Measurements from ENCODE around the gene COPZ2. TPM values are rescaled to one million over a fixed set of nuclear protein-coding genes. Genes with fewer than 3 reads are reported as not detected.
"Not testable (repeated sequence)": the region's sequence is repeated elsewhere in the genome, so short reads cannot be mapped to it uniquely, and the experiment has no call there.

The COPZ2 gene
- total RNA-seq, 2 donors from 2014 or later = 4.3 to 9.9 TPM

- no peak overlapping the region for H3K9ac ChIP-seq (ENCODE audit: low read depth in 2 of 2, low read length in 2 of 2)
- no peak overlapping the region for H3K4me3 ChIP-seq
- no peaks in the 10 kb centered on the region for H3K9me3 ChIP-seq
- H3K4me1 ChIP-seq = no peaks in the 10 kb centered on the region
- TF ChIP-seq CTCF (IDR thresholded peaks at IDR 0.05) = no peak
- no peak overlapping the region for H3K27ac ChIP-seq
- DNase-seq = no peak
- no peaks in the 10 kb centered on the region for H3K36me3 ChIP-seq
- H3K27me3 ChIP-seq = no peaks in the 10 kb centered on the region
- intact Hi-C loops (cut with DNase I) = no loop called here
Measured at GRCh38 chr17:48071654-48072053, 34.1 kb upstream of the COPZ2 start.

- no peaks in the 10 kb centered on the region for H3K27me3 ChIP-seq
- no peak overlapping the region for H3K9ac ChIP-seq (ENCODE audit: low read depth in 2 of 2, low read length in 2 of 2)
- intact Hi-C loops (cut with DNase I) = no loop called here
- no peaks in the 10 kb centered on the region for H3K4me1 ChIP-seq
- no peaks in the 10 kb centered on the region for H3K36me3 ChIP-seq
- no peak overlapping the region for H3K4me3 ChIP-seq
- TF ChIP-seq CTCF (IDR thresholded peaks at IDR 0.05) = no peak
- H3K9me3 ChIP-seq = no peaks in the 10 kb centered on the region
- no peak overlapping the region for H3K27ac ChIP-seq
- no peak for DNase-seq
Measured at GRCh38 chr17:48070195-48070594, 32.6 kb upstream of the COPZ2 start.

- H3K27me3 ChIP-seq = no peaks in the 10 kb centered on the region
- H3K36me3 ChIP-seq = no peaks in the 10 kb centered on the region
- H3K9ac ChIP-seq (ENCODE audit: low read depth in 2 of 2, low read length in 2 of 2) = no peak overlapping the region
- no peak overlapping the region for H3K27ac ChIP-seq
- H3K4me3 ChIP-seq = no peak overlapping the region
- no peaks in the 10 kb centered on the region for H3K4me1 ChIP-seq
- H3K9me3 ChIP-seq = no peaks in the 10 kb centered on the region
- DNase-seq = no peak
- intact Hi-C loops (cut with DNase I) = no loop called here
- no peak for TF ChIP-seq CTCF (IDR thresholded peaks at IDR 0.05)
Measured at GRCh38 chr17:48068491-48068961, 30.9 kb upstream of the COPZ2 start.

GRCh38 chr17:48067808-48068207 lies 30.2 kb upstream of the COPZ2 start:
- intact Hi-C loops (cut with DNase I); H3K27me3 ChIP-seq; H3K9me3 ChIP-seq; H3K4me3 ChIP-seq; H3K27ac ChIP-seq; H3K36me3 ChIP-seq; DNase-seq; H3K9ac ChIP-seq (ENCODE audit: low read depth in 2 of 2, low read length in 2 of 2); H3K4me1 ChIP-seq: not testable (repeated sequence)

GRCh38 chr17:48067245-48067644 lies 29.6 kb upstream of the COPZ2 start:
- Histone ChIP-seq H3K36me3 (no peaks in the 10 kb centered on the region), H3K27me3 (no peaks in the 10 kb centered on the region), H3K4me3 (no peak overlapping the region), H3K9me3 (no peaks in the 10 kb centered on the region), H3K4me1 (no peaks in the 10 kb centered on the region), H3K27ac (no peak overlapping the region), H3K9ac (ENCODE audit: low read depth in 2 of 2, low read length in 2 of 2) (no peak overlapping the region)
- no peak for DNase-seq
- intact Hi-C loops (cut with DNase I) = no loop called here
- TF ChIP-seq CTCF (IDR thresholded peaks at IDR 0.05) = no peak

- no peak overlapping the region for H3K4me3 ChIP-seq
- no peak for DNase-seq
- no peaks in the 10 kb centered on the region for H3K9me3 ChIP-seq
- H3K9ac ChIP-seq (ENCODE audit: low read depth in 2 of 2, low read length in 2 of 2) = no peak overlapping the region
- H3K27ac ChIP-seq = no peak overlapping the region
- no peaks in the 10 kb centered on the region for H3K27me3 ChIP-seq
- intact Hi-C loops (cut with DNase I) = no loop called here
- no peaks in the 10 kb centered on the region for H3K4me1 ChIP-seq
- H3K36me3 ChIP-seq = no peaks in the 10 kb centered on the region
- no peak for TF ChIP-seq CTCF (IDR thresholded peaks at IDR 0.05)
Measured at GRCh38 chr17:48066656-48067055, 29.1 kb upstream of the COPZ2 start.

Measured in colonic mucosa (tissue), 4 donors.